GM10248 (cell line): ENCODE results near the gene ADRB2.

Experiments used
- CTCF ChIA-PET: fragments of 300-600 bp; sonication (Branson Sonifier 250); formaldehyde crosslinking; extraction: SDS; loops from one replicate; lab custom pipeline; 2021; ENCODE audit warnings: antibody characterized with exemption; lab: Yijun Ruan, JAX
- POLR2A ChIA-PET: fragments of 350-650 bp; sonication (Branson Sonifier 250); formaldehyde crosslinking; extraction: SDS; loops from one replicate; lab custom pipeline; 2020; ENCODE audit warnings: antibody characterized with exemption; lab: Yijun Ruan, JAX
- DNase-seq: peaks from one replicate; pipeline ENCODE4 v3.0.0; 2012; ENCODE audit errors: extremely low spot score
- CTCF ChIP-seq: IDR thresholded peaks from 2 replicates; pipeline ENCODE4 v1.5.1; 2012; ENCODE audit warnings: mild to moderate bottlenecking, low read depth; ENCODE audit errors: extremely low read depth, missing control alignments, control extremely low read depth

Gene ADRB2

GRCh38 chr5:148786456-148786855, 40.0 kb upstream of the ADRB2 start:
- CTCF ChIA-PET: interaction anchor here (1.1 to 5.7 kb wide), 6 partner anchors 12 to 249 kb away, joined by 3 to 37 read pairs (median 4); no protein-coding TSS in a partner anchor
- no peak for DNase-seq
- POLR2A ChIA-PET: no interaction called here
- no peak for TF ChIP-seq CTCF

GRCh38 chr5:148788636-148789035, 37.8 kb upstream of the ADRB2 start:
- ChIA-PET POLR2A (no interaction called here), CTCF (interaction anchor here (0.8 to 5.7 kb wide), 15 partner anchors 8 to 169 kb away, joined by 3 to 37 read pairs (median 4); no protein-coding TSS in a partner anchor)

GRCh38 chr5:148790545-148791333, 35.7 kb upstream of the ADRB2 start:
- CTCF ChIA-PET: interaction anchor here (0.8 to 5.7 kb wide), 12 partner anchors 7 to 167 kb away, joined by 3 to 37 read pairs (median 4); no protein-coding TSS in a partner anchor

More at GRCh38 chr5:148788636-148789035, 37.8 kb upstream of the ADRB2 start:
- no peak for TF ChIP-seq CTCF
- DNase-seq: no peak

GRCh38 chr5:148791334-148791667, 35.1 kb upstream of the ADRB2 start:
- POLR2A ChIA-PET: no interaction called here

More at GRCh38 chr5:148790545-148791333, 35.7 kb upstream of the ADRB2 start:
- POLR2A ChIA-PET: no interaction called here
- no peak for TF ChIP-seq CTCF
- DNase-seq: no peak

GRCh38 chr5:148791696-148792095, 34.7 kb upstream of the ADRB2 start:
- CTCF ChIA-PET: interaction anchor here (0.8 to 5.7 kb wide), 9 partner anchors 8 to 166 kb away, joined by 3 to 37 read pairs (median 6); no protein-coding TSS in a partner anchor
- POLR2A ChIA-PET: no interaction called here
- no peak for DNase-seq
- no peak for TF ChIP-seq CTCF

More at GRCh38 chr5:148791334-148791667, 35.1 kb upstream of the ADRB2 start:
- CTCF ChIA-PET: interaction anchor here (0.8 to 5.7 kb wide), 9 partner anchors 8 to 166 kb away, joined by 3 to 37 read pairs (median 6); no protein-coding TSS in a partner anchor
- TF ChIP-seq CTCF: no peak
- peak; percentile 43 for DNase-seq

GRCh38 chr5:148792744-148793143, 33.7 kb upstream of the ADRB2 start:
- no peak for DNase-seq
- ChIA-PET CTCF (interaction anchor here (1.0 to 5.6 kb wide), 7 partner anchors 12 to 165 kb away, joined by 3 to 22 read pairs (median 7); no protein-coding TSS in a partner anchor), POLR2A (no interaction called here)
- TF ChIP-seq CTCF: no peak
